ENCODE data around the gene CYP1A1.

DNA sequence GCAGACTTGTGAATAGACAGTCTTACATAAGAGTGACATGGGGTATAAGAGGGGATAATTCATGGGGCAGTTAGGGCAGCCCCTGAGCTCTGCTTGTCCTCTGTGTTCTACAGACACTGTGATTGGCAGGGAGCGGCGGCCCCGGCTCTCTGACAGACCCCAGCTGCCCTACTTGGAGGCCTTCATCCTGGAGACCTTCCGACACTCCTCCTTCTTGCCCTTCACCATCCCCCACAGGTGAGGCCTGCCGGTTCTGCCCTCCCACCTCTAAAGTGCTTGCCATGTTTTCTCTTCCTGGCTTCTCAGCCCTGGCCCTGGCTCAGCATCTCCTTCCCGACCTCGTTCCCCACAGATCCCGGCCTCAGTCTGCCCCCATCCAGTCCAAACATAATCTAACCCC is 26.7 kb upstream of the CYP1A1 start:
- TF ChIP-seq CTCF (IDR thresholded peaks at IDR 0.05; ENCODE audit: insufficient read depth, low read depth, low read length) (no peak), EZH2 (IDR thresholded peaks at IDR 0.05; ENCODE audit: insufficient read depth, low read length) (no peak)
